Measurements from ENCODE around the gene SAE1. TPM values are rescaled to one million over a fixed set of nuclear protein-coding genes. Genes with fewer than 3 reads are reported as not detected.

SAE1 gene
- polyA plus RNA-seq, 3 donors, result 28.3 to 54.2 (median 46.5) TPM

GRCh38 chr19:47176071-47176626, 45.5 kb downstream of the SAE1 start:
- H3K4me3 Mint-ChIP-seq, result no peak overlapping the region
- peaks cover 41 to 84% of the 10 kb centered on the region in 2 donors for H3K36me3 ChIP-seq (replicated peaks in 1 of 2; ENCODE audit: control insufficient read depth in 1 of 2, insufficient read depth in 2 of 2, low read length in 2 of 2)
- H3K4me2 ChIP-seq (replicated peaks; ENCODE audit: extremely low read depth, low read length, poor library complexity, severe bottlenecking), result no peak overlapping the region
- no peak overlapping the region for H3K9ac ChIP-seq (ENCODE audit: insufficient read depth, low read length, poor library complexity, severe bottlenecking)
- no peaks in the 10 kb centered on the region for H3K9me3 Mint-ChIP-seq
- H3K27me3 ChIP-seq (ENCODE audit: control insufficient read depth in 2 of 2, insufficient read depth in 2 of 2, low read length in 2 of 2), result no peaks in the 10 kb centered on the region
- peaks cover 6% of the 10 kb centered on the region for H3K4me1 Mint-ChIP-seq
- no CpG with 5 or more reads among the region's 5 CpGs for WGBS (ENCODE audit: insufficient coverage)
- H3K27ac ChIP-seq (ENCODE audit: low read depth in 1 of 2, low read length in 2 of 2), result peak overlapping the region in 1 of 2 donors; percentile 54
- intact Hi-C loops (cut with micrococcal nuclease), result no loop called here
- no peaks in the 10 kb centered on the region for H3K79me2 ChIP-seq (ENCODE audit: insufficient read depth, low read length)
- peaks cover 9% of the 10 kb centered on the region for H4K20me1 ChIP-seq (ENCODE audit: insufficient read depth, low read length)
- H3K4me3 ChIP-seq (replicated peaks in 1 of 3; ENCODE audit: low read depth in 2 of 3, low read length in 3 of 3), result no peak overlapping the region
- no peak for TF ChIP-seq CTCF (IDR thresholded peaks at IDR 0.05)
- H3K4me1 ChIP-seq (ENCODE audit: control insufficient read depth in 1 of 2, insufficient read depth in 2 of 2, low read length in 2 of 2), result peaks cover 4 to 10% of the 10 kb centered on the region in 2 donors
- peak overlapping the region in 3 of 7 donors; percentile 3 to 82 (median 6) for H3K27ac Mint-ChIP-seq
- no peak for DNase-seq
- H3K36me3 Mint-ChIP-seq, result peaks cover 60 to 85% of the 10 kb centered on the region in 2 donors
- no peaks in the 10 kb centered on the region for H3K27me3 Mint-ChIP-seq (ENCODE audit: low read depth in 3 of 3)
- no peaks in the 10 kb centered on the region for H3K9me3 ChIP-seq (replicated peaks in 1 of 2; ENCODE audit: control insufficient read depth in 1 of 2, insufficient read depth in 1 of 2, low read length in 2 of 2)
- no peak overlapping the region for H2AFZ ChIP-seq (ENCODE audit: insufficient read depth, low read depth, low read length, poor library complexity, severe bottlenecking)

DNA sequence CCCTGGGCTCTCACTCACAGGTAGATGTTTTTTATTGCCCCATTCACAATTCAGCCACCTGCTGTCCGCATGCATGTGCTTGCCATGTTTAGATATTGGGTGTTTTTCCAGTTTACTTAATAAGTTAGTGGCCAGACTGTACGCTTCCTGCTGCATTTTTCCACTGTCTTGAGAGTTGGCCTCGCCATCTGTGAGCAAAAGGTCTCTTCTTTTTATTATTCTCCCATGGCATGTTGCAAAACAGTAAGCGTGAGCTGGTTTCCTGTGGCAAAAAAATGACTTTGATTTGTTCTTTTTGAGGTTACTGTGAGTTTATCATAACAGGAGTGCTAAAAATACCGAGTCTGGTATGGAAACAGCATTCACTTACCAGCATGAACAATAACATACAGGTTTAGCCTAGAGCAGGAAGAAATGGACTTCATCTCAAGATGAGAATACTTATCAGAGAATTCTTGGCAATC, 46.0 kb downstream of the SAE1 start:
- H3K27me3 Mint-ChIP-seq (ENCODE audit: low read depth in 3 of 3), result no peaks in the 10 kb centered on the region
- no peak for TF ChIP-seq CTCF (IDR thresholded peaks at IDR 0.05)
- no peaks in the 10 kb centered on the region for H3K9me3 ChIP-seq (replicated peaks in 1 of 2; ENCODE audit: control insufficient read depth in 1 of 2, insufficient read depth in 1 of 2, low read length in 2 of 2)
- H3K4me1 ChIP-seq (ENCODE audit: control insufficient read depth in 1 of 2, insufficient read depth in 2 of 2, low read length in 2 of 2), result peaks cover 4 to 10% of the 10 kb centered on the region in 2 donors
- H3K27ac Mint-ChIP-seq, result peak overlapping the region in 4 of 7 donors; percentile 3 to 82 (median 26)
- no peak for DNase-seq
- no peaks in the 10 kb centered on the region for H3K79me2 ChIP-seq (ENCODE audit: insufficient read depth, low read length)
- 20% methylated on average over 2 of the region's 5 CpGs for WGBS (ENCODE audit: insufficient coverage)
- intact Hi-C loops (cut with micrococcal nuclease), result no loop called here
- H3K27ac ChIP-seq (ENCODE audit: low read depth in 1 of 2, low read length in 2 of 2), result peak overlapping the region in 1 of 2 donors; percentile 54
- no peak overlapping the region for H3K4me3 ChIP-seq (replicated peaks in 1 of 3; ENCODE audit: low read depth in 2 of 3, low read length in 3 of 3)
- H3K4me2 ChIP-seq (replicated peaks; ENCODE audit: extremely low read depth, low read length, poor library complexity, severe bottlenecking), result no peak overlapping the region
- peaks cover 9% of the 10 kb centered on the region for H4K20me1 ChIP-seq (ENCODE audit: insufficient read depth, low read length)
- H3K9me3 Mint-ChIP-seq, result no peaks in the 10 kb centered on the region
- H3K36me3 Mint-ChIP-seq, result peaks cover 60 to 83% of the 10 kb centered on the region in 2 donors
- H3K36me3 ChIP-seq (replicated peaks in 1 of 2; ENCODE audit: control insufficient read depth in 1 of 2, insufficient read depth in 2 of 2, low read length in 2 of 2), result peaks cover 41 to 84% of the 10 kb centered on the region in 2 donors
- no peak overlapping the region for H2AFZ ChIP-seq (ENCODE audit: insufficient read depth, low read depth, low read length, poor library complexity, severe bottlenecking)
- no peak overlapping the region for H3K4me3 Mint-ChIP-seq
- peaks cover 6% of the 10 kb centered on the region for H3K4me1 Mint-ChIP-seq
- no peak overlapping the region for H3K9ac ChIP-seq (ENCODE audit: insufficient read depth, low read length, poor library complexity, severe bottlenecking)
- H3K27me3 ChIP-seq (ENCODE audit: control insufficient read depth in 2 of 2, insufficient read depth in 2 of 2, low read length in 2 of 2), result no peaks in the 10 kb centered on the region
